Measurements from ENCODE around the gene PRR16.

The PRR16 gene

GRCh38 chr5:120463006-120463680, 957 bp upstream of the PRR16 start:
- peak; percentile 27 for DNase-seq (ENCODE audit: low spot score)
- no peak for TF ChIP-seq CTCF (IDR thresholded peaks at IDR 0.05; ENCODE audit: extremely low read depth, missing control alignments)

- TF ChIP-seq CTCF (IDR thresholded peaks at IDR 0.05; ENCODE audit: extremely low read depth, missing control alignments) = no peak
- peak; percentile 44 for DNase-seq (ENCODE audit: low spot score)
Measured at GRCh38 chr5:120464627-120465435, 731 bp downstream of the PRR16 start.

- DNase-seq (ENCODE audit: low spot score) = no peak
- TF ChIP-seq CTCF (IDR thresholded peaks at IDR 0.05; ENCODE audit: extremely low read depth, missing control alignments) = no peak
Measured at GRCh38 chr5:120465436-120465961, 1.4 kb downstream of the PRR16 start.

GRCh38 chr5:120466341-120467006, 2.4 kb downstream of the PRR16 start:
- no peak for DNase-seq (ENCODE audit: low spot score)
- TF ChIP-seq CTCF (IDR thresholded peaks at IDR 0.05; ENCODE audit: extremely low read depth, missing control alignments) = no peak

GRCh38 chr5:120471971-120472370, 7.9 kb downstream of the PRR16 start:
- no peak for TF ChIP-seq CTCF (IDR thresholded peaks at IDR 0.05; ENCODE audit: extremely low read depth, missing control alignments)
- DNase-seq (ENCODE audit: low spot score) = no peak

- no peak for TF ChIP-seq CTCF (IDR thresholded peaks at IDR 0.05; ENCODE audit: extremely low read depth, missing control alignments)
- DNase-seq (ENCODE audit: low spot score) = no peak
Measured at GRCh38 chr5:120472911-120473310, 8.8 kb downstream of the PRR16 start.

GRCh38 chr5:120473332-120473731, 9.2 kb downstream of the PRR16 start:
- TF ChIP-seq CTCF (IDR thresholded peaks at IDR 0.05; ENCODE audit: extremely low read depth, missing control alignments) = no peak
- DNase-seq (ENCODE audit: low spot score) = no peak

Data from GM20000 (cell line).